H1 (cell line): ENCODE results near the gene OR52E4. TPM values are rescaled to one million over a fixed set of nuclear protein-coding genes. Genes with fewer than 3 reads are reported as not detected.

Experiments used
- CTCF ChIA-PET: fragments of 300-600 bp; sonication (Branson Sonifier 250); formaldehyde crosslinking; loops from one replicate; lab custom pipeline; 2021; ENCODE audit not compliant: partially characterized antibody; lab: Charles Lee
- POLR2A ChIA-PET: fragments of 300-600 bp; sonication (Branson Sonifier 250); formaldehyde crosslinking; loops from one replicate; lab custom pipeline; 2021; ENCODE audit warnings: inconsistent platforms; ENCODE audit not compliant: partially characterized antibody; lab: Charles Lee
- DNase-seq, 2 experiments: peaks; one replicate each; pipeline versions ENCODE4 v3.0.0 to v3.0.0-alpha.2; 2010 to 2022; ENCODE audit warnings: low spot score in 2 of 2, low read depth in 1 of 2, mixed read lengths in 1 of 2
- FAIRE-seq: peaks from 2 replicates; lab custom pipeline; 2011; peaks lifted over from hg19 to GRCh38; lab: Jason Lieb, UNC
- H2AFZ ChIP-seq: 2 replicates; pipeline ENCODE4 v1.8.1; 2012; ENCODE audit warnings: low read length, inconsistent platforms
- H2AK5ac ChIP-seq: 2 replicates; pipeline ENCODE4 v1.6.1; 2013; ENCODE audit warnings: low read depth, low read length
- H2BK120ac ChIP-seq: replicated peaks from 2 replicates; pipeline ENCODE3; 2013; ENCODE audit warnings: low read depth, low read length, inconsistent platforms
- H2BK12ac ChIP-seq: 2 replicates; pipeline ENCODE4 v1.6.1; 2013; ENCODE audit warnings: low read depth, low read length
- H2BK15ac ChIP-seq: 2 replicates; pipeline ENCODE4 v1.6.1; 2013; ENCODE audit warnings: low read length
- H2BK20ac ChIP-seq: 2 replicates; pipeline ENCODE4 v1.6.1; 2013; ENCODE audit warnings: low read length
- H2BK5ac ChIP-seq: 2 replicates; pipeline ENCODE4 v1.6.1; 2013; ENCODE audit warnings: low read depth, low read length
- H3K14ac ChIP-seq: 2 replicates; pipeline ENCODE4 v1.6.1; 2013; ENCODE audit warnings: inconsistent platforms; ENCODE audit not compliant: insufficient read length
- H3K18ac ChIP-seq: 2 replicates; pipeline ENCODE4 v1.6.1; 2013; ENCODE audit warnings: low read length; ENCODE audit errors: extremely low read depth
- H3K23ac ChIP-seq: 2 replicates; pipeline ENCODE4 v1.6.1; 2013; ENCODE audit warnings: inconsistent platforms; ENCODE audit not compliant: insufficient read length
- H3K23me2 ChIP-seq: 2 replicates; pipeline ENCODE4 v1.6.1; 2013; ENCODE audit warnings: low read depth, low read length
- H3K27ac ChIP-seq: 2 replicates; pipeline ENCODE4 v1.6.1; 2011; ENCODE audit warnings: low read depth, low read length, inconsistent platforms
- H3K27me3 ChIP-seq, 4 experiments: replicated peaks in 1 of 4; 1 replicate in 1 of 4; 2 replicates in 3 of 4; pipeline versions ENCODE4 v1.6.1 to v1.8.1; 2011 to 2013; ENCODE audit warnings: low read length in 3 of 4, mild to moderate bottlenecking in 3 of 4, inconsistent platforms in 2 of 4, mixed read lengths in 2 of 4, moderate library complexity in 1 of 4; ENCODE audit not compliant: control insufficient read depth in 3 of 4, insufficient read depth in 3 of 4; ENCODE audit errors: extremely low read depth in 1 of 4
- H3K36me3 ChIP-seq, 4 experiments: 2 replicates each; pipeline versions ENCODE4 v1.6.1 to v1.8.1; 2011 to 2013; ENCODE audit warnings: mild to moderate bottlenecking in 4 of 4, low read length in 3 of 4, moderate library complexity in 2 of 4, control low read depth in 1 of 4, inconsistent platforms in 1 of 4; ENCODE audit not compliant: insufficient read depth in 4 of 4, control insufficient read depth in 2 of 4
- H3K4ac ChIP-seq: replicated peaks from 2 replicates; pipeline ENCODE3; 2013; ENCODE audit warnings: low read length, low read depth, mixed read lengths, inconsistent platforms; ENCODE audit not compliant: insufficient read length
- H3K4me1 ChIP-seq, 4 experiments: replicated peaks in 1 of 4; 1 replicate in 1 of 4; 2 replicates in 3 of 4; pipeline versions ENCODE4 v1.6.1 to v1.8.1; 2011 to 2013; ENCODE audit warnings: low read length in 3 of 4, inconsistent platforms in 2 of 4, mixed read lengths in 1 of 4; ENCODE audit not compliant: insufficient read depth in 4 of 4, control insufficient read depth in 3 of 4
- H3K4me2 ChIP-seq, 2 experiments: 2 replicates each; pipeline versions ENCODE4 v1.6.1 to v1.8.1; 2011 to 2013; ENCODE audit warnings: low read depth in 2 of 2, low read length in 2 of 2, control low read depth in 1 of 2, inconsistent platforms in 1 of 2, mild to moderate bottlenecking in 1 of 2; ENCODE audit not compliant: insufficient read depth in 1 of 2
- H3K4me3 ChIP-seq, 4 experiments: fragments of 200-600, 300-600 bp in 1 of 4; sonication (generic), shearing (Covaris generic), sonication (Bioruptor Twin) in 1 of 4; 2 replicates each; pipeline versions ENCODE4 v1.5.1 to v1.8.1; 2011 to 2016; ENCODE audit warnings: low read length in 4 of 4, low read depth in 3 of 4, control low read depth in 2 of 4, inconsistent platforms in 2 of 4, mild to moderate bottlenecking in 2 of 4, mixed read lengths in 1 of 4, moderate library complexity in 1 of 4; ENCODE audit not compliant: insufficient read depth in 2 of 4; ENCODE audit errors: extremely low read depth in 1 of 4
- H3K56ac ChIP-seq: replicated peaks from 2 replicates; pipeline ENCODE3; 2013; ENCODE audit warnings: low read depth, mild to moderate bottlenecking, mixed read lengths, low read length, inconsistent platforms; ENCODE audit not compliant: insufficient read length
- H3K79me1 ChIP-seq: 2 replicates; pipeline ENCODE4 v1.6.1; 2013; ENCODE audit warnings: low read depth, low read length, control low read depth
- H3K79me2 ChIP-seq, 2 experiments: 2 replicates each; pipeline versions ENCODE4 v1.6.1 to v1.8.1; 2012 to 2013; ENCODE audit warnings: low read length in 2 of 2, mild to moderate bottlenecking in 2 of 2, inconsistent platforms in 1 of 2; ENCODE audit not compliant: insufficient read depth in 2 of 2, control insufficient read depth in 1 of 2
- H3K9ac ChIP-seq, 4 experiments: replicated peaks in 1 of 4; 1 replicate in 1 of 4; 2 replicates in 3 of 4; pipeline versions ENCODE4 v1.6.1 to v1.8.1; 2011 to 2013; ENCODE audit warnings: low read depth in 3 of 4, low read length in 3 of 4, control low read depth in 2 of 4, mild to moderate bottlenecking in 2 of 4, moderate library complexity in 2 of 4, inconsistent platforms in 1 of 4; ENCODE audit errors: extremely low read depth in 1 of 4
- H3K9me3 ChIP-seq, 2 experiments: 2 replicates each; pipeline versions ENCODE4 v1.6.1 to v1.8.1; 2012 to 2013; ENCODE audit warnings: mild to moderate bottlenecking in 2 of 2, moderate library complexity in 2 of 2, control low read depth in 1 of 2, inconsistent platforms in 1 of 2, low read depth in 1 of 2, low read length in 1 of 2, mixed read lengths in 1 of 2; ENCODE audit not compliant: insufficient read depth in 2 of 2
- H4K20me1 ChIP-seq, 2 experiments: replicated peaks in 1 of 2; 2 replicates each; pipeline versions ENCODE3 to v1.8.1; 2011 to 2013; ENCODE audit warnings: inconsistent platforms in 2 of 2, low read length in 2 of 2, mild to moderate bottlenecking in 1 of 2; ENCODE audit not compliant: insufficient read depth in 2 of 2, control insufficient read depth in 1 of 2
- H4K5ac ChIP-seq: 2 replicates; pipeline ENCODE4 v1.6.1; 2013; ENCODE audit warnings: low read length, low read depth, mixed read lengths, inconsistent platforms; ENCODE audit not compliant: insufficient read length
- H4K8ac ChIP-seq: 2 replicates; pipeline ENCODE4 v1.8.0; 2013; ENCODE audit warnings: mild to moderate bottlenecking, moderate library complexity, low read length, inconsistent platforms; ENCODE audit not compliant: insufficient read depth; ENCODE audit errors: extremely low read depth
- H4K91ac ChIP-seq: replicated peaks from 2 replicates; pipeline ENCODE3; 2013; ENCODE audit warnings: low read length, mixed read lengths, inconsistent platforms; ENCODE audit not compliant: insufficient read length
- BCL11A ChIP-seq, 2 experiments: IDR thresholded peaks; one replicate each; pipeline ENCODE4 v1.6.1; 2011; ENCODE audit warnings: low read depth in 2 of 2, low read length in 2 of 2, mild to moderate bottlenecking in 2 of 2
- BRCA1 ChIP-seq: IDR thresholded peaks from 2 replicates; pipeline ENCODE4 v1.6.1; 2012; ENCODE audit warnings: low read depth, low read length, improper control_type of control experiment
- YY1 ChIP-seq: IDR thresholded peaks from 2 replicates; pipeline ENCODE4 v1.6.1; 2011; ENCODE audit warnings: low read depth, mild to moderate bottlenecking, low read length
- WGBS, 2 experiments: shearing (Covaris generic) in 1 of 2; methylation state at CpG; one replicate each; pipeline versions ENCODE4 v1.1.6 to v1.1.7; 2013 to 2015; ENCODE audit warnings: low lambda C conversion rate in 2 of 2, mixed read lengths in 2 of 2, inconsistent platforms in 1 of 2, low coverage in 1 of 2, missing lambda C conversion rate in 1 of 2; ENCODE audit not compliant: insufficient replicate concordance in 2 of 2, insufficient coverage in 1 of 2, insufficient read length in 1 of 2; ENCODE audit errors: extremely low coverage in 1 of 2, missing lambda C conversion rate in 1 of 2; 5-methylcytosine and 5-hydroxymethylcytosine counted together
- polyA plus RNA-seq, 7 experiments: library from polyadenylated mRNA; depleted of rRNA in 3 of 7; stranded (reverse) in 5 of 7; unstranded in 2 of 7; fragments of >200 nt in 5 of 7; fragments of 200-250 nt in 2 of 7; gene quantifications; 1 replicate in 5 of 7; 2 replicates in 1 of 7; 4 replicates in 1 of 7; pipeline versions ENCODE4 v1.2.1 to v1.2.3, GENCODE V29; 2011 to 2013; ENCODE audit warnings: missing spikeins in 2 of 7, mixed read lengths in 2 of 7
- total RNA-seq: library from RNA; stranded (reverse); fragmentation: NEBNext Ultra II Directional; extraction: Animal tissue kit (Norgen Biotek cat#: 25700); gene quantifications from 2 replicates; pipeline ENCODE4 v1.2.1, GENCODE V29; 2021
- TF ChIP-seq, protein P1 (sequence below): IDR thresholded peaks from 2 replicates; pipeline ENCODE4 v1.6.1; 2011; ENCODE audit warnings: low read length, improper control_type of control experiment

The OR52E4 gene
- total and polyA plus RNA-seq, 2 of the 8 experiments (the other 6 are each of a cell fraction or from before 2014, with no cell fraction given) = not detected

GRCh38 chr11:5910540-5910939 is 30.1 kb downstream of the OR52E4 start:
- H3K79me2 ChIP-seq = no peaks in the 10 kb centered on the region
- H4K20me1 ChIP-seq = no peaks in the 10 kb centered on the region
- no peaks in the 10 kb centered on the region for H3K23me2 ChIP-seq
- no peaks in the 10 kb centered on the region for H3K79me1 ChIP-seq
- no peak overlapping the region for H2BK5ac ChIP-seq
- H3K4me1 ChIP-seq = no peaks in the 10 kb centered on the region
- ChIA-PET CTCF (interaction anchor here (1.1 to 1.2 kb wide), 2 partner anchors 22 to 452 kb away, joined by 3 read pairs; no protein-coding TSS in a partner anchor), POLR2A (no interaction called here)
- no peak overlapping the region for H4K8ac ChIP-seq
- no peak overlapping the region for H3K9ac ChIP-seq
- H2BK15ac ChIP-seq = no peak overlapping the region
- FAIRE-seq (no peak), DNase-seq (no peak)
- H4K5ac ChIP-seq = no peak overlapping the region
- H3K27ac ChIP-seq = no peak overlapping the region; the same call in 1 of the 2 replicates
- peaks cover 7% of the 10 kb centered on the region in 2 experiments; a peak in 2 of 4 replicates for H3K9me3 ChIP-seq
- no peak overlapping the region for H2BK20ac ChIP-seq
- H3K14ac ChIP-seq = no peak overlapping the region
- no peaks in the 10 kb centered on the region for H3K36me3 ChIP-seq
- H3K56ac ChIP-seq = no peak overlapping the region
- H2BK120ac ChIP-seq = no peak overlapping the region
- no peak overlapping the region for H3K4ac ChIP-seq
- no peak overlapping the region for H3K18ac ChIP-seq
- no peak overlapping the region for H3K23ac ChIP-seq
- no peaks in the 10 kb centered on the region for H3K27me3 ChIP-seq
- 90% methylated on average over 2 of the region's 2 CpGs; no CpG with 5 or more reads in 1 of the 2 experiments for WGBS, 2 experiments
- H2BK12ac ChIP-seq = no peak overlapping the region
- H3K4me2 ChIP-seq = no peak overlapping the region
- H2AFZ ChIP-seq = no peak overlapping the region
- no peak overlapping the region for H3K4me3 ChIP-seq
- no peak overlapping the region for H2AK5ac ChIP-seq
- no peak overlapping the region for H4K91ac ChIP-seq
- TF ChIP-seq YY1 (no peak), BCL11A (IDR thresholded peaks at IDR 0.05; ENCODE audit: low read depth in 2 of 2, low read length in 2 of 2) (no peak), BRCA1 (no peak)
- TF ChIP-seq, protein P1, sequence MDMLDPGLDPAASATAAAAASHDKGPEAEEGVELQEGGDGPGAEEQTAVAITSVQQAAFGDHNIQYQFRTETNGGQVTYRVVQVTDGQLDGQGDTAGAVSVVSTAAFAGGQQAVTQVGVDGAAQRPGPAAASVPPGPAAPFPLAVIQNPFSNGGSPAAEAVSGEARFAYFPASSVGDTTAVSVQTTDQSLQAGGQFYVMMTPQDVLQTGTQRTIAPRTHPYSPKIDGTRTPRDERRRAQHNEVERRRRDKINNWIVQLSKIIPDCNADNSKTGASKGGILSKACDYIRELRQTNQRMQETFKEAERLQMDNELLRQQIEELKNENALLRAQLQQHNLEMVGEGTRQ = no peak
